ENCODE data around the gene MRPL39. TPM values are rescaled to one million over a fixed set of nuclear protein-coding genes. Genes with fewer than 3 reads are reported as not detected.
"Not testable (repeated sequence)": the region's sequence is repeated elsewhere in the genome, so short reads cannot be mapped to it uniquely, and the experiment has no call there.

MRPL39 gene
- 10 to 100 TPM; 23.1 to 26.5 (median 24.1) TPM for polyA plus RNA-seq

GRCh38 chr21:25607151-25608043, at the start of gene MRPL39:
MRPL39 (minus strand) TSS chr21:25607481; CDS start chr21:25607475, 6 bp downstream.
- 0 to 1% (median 0%) methylated on average over 70 to 71 of the region's 71 CpGs for WGBS, 3 donors

GRCh38 chr21:25656412-25656811, 49.1 kb upstream of the MRPL39 start:
- H3K27ac ChIP-seq (ENCODE audit: low read depth, low read length) = no peak overlapping the region
- 87 to 91% (median 88%) methylated on average over 2 of the region's 2 CpGs for WGBS, 3 donors

More at GRCh38 chr21:25607151-25608043, at the start of gene MRPL39:
- H3K27ac ChIP-seq (ENCODE audit: low read depth, low read length) = peak within 1 kb of the TSS; percentile 51

- H3K27ac ChIP-seq (ENCODE audit: low read depth, low read length) = no peak overlapping the region
- 70 to 80% (median 75%) methylated on average over 7 of the region's 7 CpGs for WGBS, 3 donors
These were observed 41.9 kb upstream of the MRPL39 start for GRCh38 chr21:25649146-25649545.

GRCh38 chr21:25647647-25648046, 40.4 kb upstream of the MRPL39 start:
- no peak overlapping the region for H3K27ac ChIP-seq (ENCODE audit: low read depth, low read length)
- 47 to 67% (median 62%) methylated on average over 5 of the region's 5 CpGs for WGBS, 3 donors

DNA sequence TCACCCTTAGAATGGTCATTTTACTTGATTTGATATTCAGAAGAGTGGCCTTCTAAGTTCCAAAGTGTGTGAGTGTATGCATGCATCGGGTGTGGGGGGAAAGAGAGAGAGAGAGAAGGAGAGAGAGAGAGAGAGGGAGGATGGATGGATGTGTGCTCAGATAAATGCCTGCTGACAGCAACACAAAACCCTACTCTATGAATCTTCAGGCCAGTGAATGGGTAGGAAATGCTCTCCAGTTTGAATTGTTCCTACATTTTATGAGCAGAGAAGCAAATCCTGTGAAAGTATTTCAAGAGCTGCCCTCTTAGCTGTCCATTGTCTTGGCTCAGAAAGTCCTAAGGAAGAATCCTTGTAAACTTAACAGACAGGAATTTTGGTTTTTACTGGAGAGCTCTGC, 39.2 kb upstream of the MRPL39 start:
- H3K27ac ChIP-seq (ENCODE audit: low read depth, low read length) = no peak overlapping the region
- WGBS, 3 donors = 44 to 70% (median 58%) methylated on average over 1 of the region's 1 CpG

GRCh38 chr21:25643486-25643885, 36.2 kb upstream of the MRPL39 start:
- WGBS, 3 donors = 87 to 91% (median 90%) methylated on average over 4 of the region's 4 CpGs

GRCh38 chr21:25640943-25641292, 33.6 kb upstream of the MRPL39 start:
- no peak overlapping the region for H3K27ac ChIP-seq (ENCODE audit: low read depth, low read length)
- WGBS, 3 donors = 46 to 54% (median 49%) methylated on average over 5 of the region's 5 CpGs

More at GRCh38 chr21:25643486-25643885, 36.2 kb upstream of the MRPL39 start:
- H3K27ac ChIP-seq (ENCODE audit: low read depth, low read length) = no peak overlapping the region

DNA sequence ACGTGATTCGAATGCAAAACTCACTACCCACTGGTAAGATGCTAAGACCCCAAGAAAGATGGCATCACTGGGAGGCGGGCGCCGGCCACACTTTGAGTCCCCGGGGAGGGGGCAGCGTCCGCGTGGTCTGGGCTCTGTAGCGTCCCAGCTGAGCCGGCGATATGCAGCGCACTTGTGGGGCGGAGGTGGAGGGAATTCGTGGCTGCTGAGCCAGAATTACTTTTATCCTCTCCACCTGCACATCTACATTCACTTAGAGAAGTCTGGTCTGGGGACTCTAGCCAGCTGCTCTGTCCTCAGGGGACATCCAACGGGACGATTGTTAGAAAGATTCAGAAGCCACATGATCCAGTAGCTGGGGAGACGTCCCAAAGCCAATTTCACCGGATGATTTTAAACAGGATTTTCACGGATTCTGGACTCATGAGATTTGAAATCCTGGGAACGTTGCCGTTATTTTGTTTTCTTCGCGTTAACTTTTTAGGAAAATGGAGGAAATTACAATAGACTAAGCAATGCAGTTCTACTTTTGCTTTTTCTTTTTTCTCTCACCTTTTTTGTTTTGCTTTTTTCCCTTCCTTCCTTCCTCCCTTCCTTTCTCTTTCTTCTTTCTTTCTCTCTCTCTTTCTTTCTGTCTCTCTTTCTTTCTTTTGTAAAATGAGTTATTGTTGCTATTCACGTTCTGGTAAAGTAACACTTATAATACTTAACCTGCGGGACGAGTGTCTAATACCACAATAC, 33.1 kb upstream of the MRPL39 start:
- H3K27ac ChIP-seq (ENCODE audit: low read depth, low read length) = no peak overlapping the region
- 7 to 8% (median 7%) methylated on average over 27 of the region's 27 CpGs for WGBS, 3 donors

- no peak overlapping the region for H3K27ac ChIP-seq (ENCODE audit: low read depth, low read length)
These were observed 32.4 kb upstream of the MRPL39 start for GRCh38 chr21:25639551-25640201.

GRCh38 chr21:25638660-25639550, 31.6 kb upstream of the MRPL39 start, which contains the start of gene JAM2:
JAM2 (plus strand) TSS chr21:25639258; CDS start chr21:25639822, 564 bp downstream.
- H3K27ac ChIP-seq (ENCODE audit: low read depth, low read length) = no peak within 1 kb of the TSS
- 0 to 1% (median 1%) methylated on average over 36 to 41 of the region's 41 CpGs for WGBS, 3 donors

More at GRCh38 chr21:25639551-25640201, 32.4 kb upstream of the MRPL39 start:
- WGBS, 3 donors = 0 to 1% (median 0%) methylated on average over 31 to 40 of the region's 40 CpGs

DNA sequence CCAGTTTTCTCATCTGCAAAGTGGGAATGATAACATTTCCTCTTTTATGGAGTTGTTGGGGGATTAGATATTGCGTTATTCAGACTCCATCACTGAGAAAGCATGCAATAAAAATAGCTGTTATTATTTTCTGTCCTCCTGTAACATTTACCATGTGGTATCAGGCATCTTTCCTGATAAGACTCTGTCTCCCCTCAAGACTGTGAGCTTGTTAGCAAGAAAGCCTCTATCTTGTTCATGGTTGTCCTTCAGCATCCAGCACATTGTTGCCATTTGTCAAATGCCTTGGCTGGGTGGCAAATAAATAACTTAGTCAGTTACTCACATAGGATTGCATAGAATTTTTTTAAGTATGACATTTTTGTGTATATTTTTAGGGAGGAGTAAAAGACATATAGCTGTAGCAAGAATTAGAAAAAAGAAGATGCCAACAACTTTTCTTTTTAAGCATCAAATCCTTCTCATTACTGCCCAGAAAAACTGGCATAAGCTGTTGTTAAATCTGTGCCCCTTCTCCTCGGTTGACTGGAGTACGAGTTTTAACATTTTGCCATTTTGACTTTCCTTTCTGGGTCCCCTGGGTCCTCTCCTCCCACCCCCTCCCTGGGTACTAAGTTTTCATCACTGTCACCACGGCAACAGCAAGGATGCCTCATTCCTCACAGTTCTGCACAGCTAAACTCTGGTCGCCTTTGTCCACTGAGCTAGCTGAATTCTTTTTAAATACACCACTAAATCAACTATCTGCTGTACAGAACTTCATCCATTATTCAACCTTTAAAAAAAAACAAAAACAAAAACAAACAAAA, 30.8 kb upstream of the MRPL39 start:
- 57 to 60% (median 57%) methylated on average over 5 of the region's 5 CpGs for WGBS, 3 donors
- no peak overlapping the region for H3K27ac ChIP-seq (ENCODE audit: low read depth, low read length)

DNA sequence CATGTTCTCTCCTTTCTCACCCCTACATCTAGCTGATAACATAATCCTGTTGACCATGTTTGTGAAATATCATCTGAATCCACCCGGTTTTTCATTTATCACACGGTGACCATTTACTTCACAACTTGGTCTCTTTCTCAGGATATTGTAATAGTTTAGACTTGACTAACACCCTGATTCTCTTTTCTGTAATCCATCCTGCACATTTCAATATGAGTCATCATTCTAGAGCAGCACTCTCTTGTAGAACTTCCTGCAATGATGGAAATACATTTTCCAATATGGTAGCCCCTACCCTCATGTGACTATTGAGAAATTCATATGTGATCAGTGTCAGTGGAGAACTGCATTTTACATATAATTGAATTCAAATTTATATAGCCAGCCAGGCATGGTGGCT, 29.4 kb upstream of the MRPL39 start:
- 79 to 86% (median 85%) methylated on average over 2 of the region's 2 CpGs for WGBS, 3 donors
- H3K27ac ChIP-seq (ENCODE audit: low read depth, low read length) = no peak overlapping the region

- 65 to 77% (median 75%) methylated on average over 8 of the region's 8 CpGs for WGBS, 3 donors
These were observed 28.0 kb upstream of the MRPL39 start for GRCh38 chr21:25635310-25635709.

DNA sequence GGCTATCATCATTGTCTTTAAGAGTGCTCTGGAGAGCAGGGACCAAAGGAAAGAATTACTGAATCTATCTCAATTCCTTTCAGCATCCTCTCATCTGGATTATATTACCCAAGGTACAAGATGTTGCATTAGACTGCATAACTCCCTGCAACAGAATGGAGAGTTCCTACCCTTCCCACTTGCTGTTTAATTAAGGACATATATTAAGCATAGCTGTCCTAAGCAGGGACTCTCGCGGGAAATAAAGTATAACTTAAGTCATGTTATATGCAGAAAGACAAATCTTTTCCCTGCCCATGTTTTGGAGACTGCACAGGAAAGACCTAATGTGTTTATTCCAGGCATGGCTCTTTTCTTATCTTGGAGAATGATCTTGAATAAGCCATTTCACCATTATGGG, 25.0 kb upstream of the MRPL39 start:
- no peak overlapping the region for H3K27ac ChIP-seq (ENCODE audit: low read depth, low read length)
- 86 to 88% (median 88%) methylated on average over 2 of the region's 2 CpGs for WGBS, 3 donors

More at GRCh38 chr21:25635310-25635709, 28.0 kb upstream of the MRPL39 start:
- no peak overlapping the region for H3K27ac ChIP-seq (ENCODE audit: low read depth, low read length)

GRCh38 chr21:25626757-25627156, 19.5 kb upstream of the MRPL39 start:
- no peak overlapping the region for H3K27ac ChIP-seq (ENCODE audit: low read depth, low read length)
- 53 to 58% (median 58%) methylated on average over 2 of the region's 2 CpGs for WGBS, 3 donors

- 85% methylated on average over 11 of the region's 11 CpGs for WGBS, 3 donors
- not testable (repeated sequence) for H3K27ac ChIP-seq (ENCODE audit: low read depth, low read length)
These were observed 18.7 kb upstream of the MRPL39 start for GRCh38 chr21:25625776-25626555.

All from adipose tissue (tissue), 3 donors.